Stimulated activated CD4-positive, alpha-beta T cell treated with anti-CD3 and anti-CD28 coated beads, TNF-alpha, amount 100 ng/mL, for 1 hour (primary cell): ENCODE measurements around the gene BMP5.

Source experiments
- DNase-seq, 3 donors: peaks; one replicate each; pipeline ENCODE4 v3.0.0-alpha.2; 2020; ENCODE audit warnings: low read depth in 3 of 3, low spot score in 1 of 3

The BMP5 gene

DNA sequence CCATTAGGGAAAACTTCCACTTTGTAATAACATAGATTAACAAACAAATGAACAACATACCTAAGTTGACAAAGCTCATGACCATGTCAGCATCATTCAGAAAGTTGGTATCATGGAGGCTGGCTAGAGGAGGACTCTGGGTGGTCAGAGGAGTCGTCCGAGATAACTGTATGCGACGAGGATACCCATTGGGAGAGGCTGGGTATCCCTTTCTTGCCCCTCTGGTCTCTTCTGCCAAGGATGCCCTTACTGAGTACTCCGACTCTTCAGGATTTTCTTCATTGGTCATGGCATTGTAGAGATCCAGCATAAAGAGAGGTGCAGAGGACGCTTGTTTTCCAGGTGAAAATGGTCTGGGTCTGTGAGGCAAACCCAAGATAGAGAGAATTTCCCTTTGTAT lies 1.1 kb downstream of the BMP5 start:
- no peak for DNase-seq

DNA sequence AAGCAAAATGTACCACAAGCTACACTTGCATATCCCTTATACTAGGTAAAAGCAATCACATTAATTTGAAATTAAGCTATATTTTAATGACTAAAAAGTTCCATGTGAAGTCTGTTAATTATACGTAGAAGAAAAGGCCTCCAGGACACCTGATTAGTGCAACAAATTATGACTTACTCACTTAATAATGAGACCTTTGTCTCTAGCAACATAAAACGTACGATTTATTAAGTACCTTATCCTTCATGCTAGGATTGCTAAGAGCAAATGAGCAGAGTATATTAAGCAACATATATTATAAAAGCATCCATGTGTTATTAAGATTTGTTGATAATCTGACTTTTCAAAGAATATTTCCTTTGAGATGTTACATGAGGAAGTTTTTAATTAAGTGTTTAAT lies 2.5 kb downstream of the BMP5 start:
- no peak for DNase-seq

DNA sequence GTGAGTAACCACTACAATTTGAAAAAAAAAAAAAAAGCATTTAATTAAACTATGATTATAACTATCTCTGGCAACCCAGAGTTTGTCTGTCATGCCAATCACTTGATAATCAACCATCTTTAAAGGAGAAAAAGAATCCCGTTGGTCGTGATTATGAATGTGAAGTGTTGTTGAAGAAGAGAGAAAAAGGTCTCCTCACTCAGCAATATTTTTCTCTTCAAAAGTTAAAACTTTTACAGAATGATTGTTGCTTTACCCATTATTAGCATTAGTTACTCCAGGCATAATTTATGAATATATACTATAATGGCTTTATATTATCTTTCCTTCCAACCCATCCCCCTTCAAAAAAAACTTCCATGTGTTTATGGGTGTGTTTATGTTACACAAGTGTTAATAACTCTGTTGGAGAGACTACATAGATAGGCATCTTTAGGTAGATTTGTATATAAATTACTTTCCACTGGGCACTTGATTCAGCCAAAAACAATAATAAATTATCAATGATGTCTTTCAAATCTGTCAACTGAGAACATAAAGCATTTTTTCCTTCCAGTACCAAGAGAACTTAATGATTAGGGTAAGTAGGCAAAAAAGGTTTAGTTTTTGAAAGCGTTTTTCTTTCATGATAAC lies 5.1 kb downstream of the BMP5 start:
- DNase-seq, result no peak

DNA sequence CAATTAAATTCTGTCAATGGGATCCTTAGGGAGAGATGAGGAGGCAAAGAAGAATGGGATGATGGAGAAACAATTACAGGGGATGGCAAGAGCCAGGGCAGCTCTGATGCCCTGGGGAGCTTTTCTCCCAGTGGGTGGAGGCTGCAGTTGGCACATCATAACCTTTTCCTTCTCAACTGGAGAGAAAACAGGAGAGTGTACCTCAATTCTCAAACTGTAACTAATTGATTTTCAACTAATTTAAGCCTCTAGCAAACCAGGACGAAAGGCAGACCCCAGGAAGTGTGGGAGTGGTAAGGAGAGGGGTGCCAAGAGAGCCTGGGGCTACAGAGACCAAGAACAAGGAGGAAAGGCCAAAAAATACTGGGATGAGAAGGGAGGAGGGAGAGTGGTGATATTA lies 5.7 kb downstream of the BMP5 start:
- no peak for DNase-seq

DNA sequence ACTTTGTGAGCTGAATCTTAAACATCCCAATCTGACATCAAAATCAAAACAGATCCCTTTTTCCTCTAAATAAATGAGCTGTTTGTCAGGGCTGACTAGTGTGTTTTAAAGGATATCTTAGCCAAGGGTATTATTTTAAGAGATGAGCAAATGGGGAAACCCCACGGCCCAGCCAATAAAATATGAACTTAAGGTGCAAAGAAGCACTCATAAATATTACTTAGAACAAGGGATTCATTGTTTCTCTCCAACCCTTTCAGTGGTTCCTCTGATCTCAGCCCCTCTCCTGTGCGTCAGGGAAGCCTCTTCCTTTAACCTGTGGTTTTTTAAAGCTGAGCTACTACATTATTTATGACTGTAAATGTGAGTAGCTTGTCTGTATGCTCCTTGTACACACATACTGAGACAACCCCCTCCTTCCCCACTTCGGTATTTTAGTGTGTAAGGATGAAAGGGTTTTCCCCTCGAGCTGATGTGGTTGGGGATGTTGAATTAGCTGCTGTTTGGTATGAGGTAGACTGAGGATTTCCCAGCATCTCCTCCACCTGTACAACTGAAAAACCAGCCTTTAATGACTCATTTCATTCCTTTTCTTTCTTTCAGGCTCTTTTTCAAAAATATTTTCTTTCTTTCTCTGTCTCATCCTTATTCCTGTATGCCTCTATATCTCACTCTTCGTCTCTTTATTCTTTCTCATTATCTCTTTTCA lies 6.5 kb downstream of the BMP5 start:
- DNase-seq, result no peak

DNA sequence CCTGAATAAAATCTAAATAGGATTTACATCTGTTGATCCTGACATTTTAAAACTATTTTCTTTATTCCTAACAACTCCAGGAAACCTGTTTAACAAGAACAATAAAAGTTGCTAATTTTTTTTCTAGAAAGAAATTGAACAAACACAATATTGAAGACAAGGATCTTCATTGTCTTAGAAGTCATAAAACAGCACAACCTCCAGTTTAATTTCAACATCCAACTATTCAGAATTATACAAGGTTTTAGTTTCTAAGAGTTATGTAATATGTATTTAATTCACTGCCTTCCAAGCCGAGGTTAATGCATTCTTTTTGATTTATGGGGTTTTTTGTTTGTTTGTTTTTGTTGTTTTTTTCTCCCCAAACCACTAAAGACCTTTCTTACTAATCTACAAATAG lies 7.2 kb downstream of the BMP5 start:
- no peak for DNase-seq

DNA sequence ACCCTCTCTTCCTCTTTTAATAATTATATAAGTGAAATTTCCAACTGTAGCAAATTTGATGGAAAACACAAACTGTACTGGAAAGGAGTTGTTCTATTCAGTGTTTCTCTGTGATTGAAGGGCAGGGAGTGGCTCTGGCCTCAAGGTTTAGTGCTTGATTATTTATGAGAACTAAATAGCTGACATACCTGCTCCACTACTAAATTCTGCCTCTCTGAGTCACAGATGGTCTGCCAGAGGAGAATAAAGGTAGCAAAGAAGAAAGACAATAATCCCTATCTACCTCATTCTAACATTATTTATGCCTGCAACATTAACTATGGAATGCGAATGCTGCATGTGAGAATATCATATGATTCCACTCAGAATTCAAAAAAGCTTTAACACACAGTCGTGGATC lies 9.3 kb downstream of the BMP5 start:
- DNase-seq, result no peak

DNA sequence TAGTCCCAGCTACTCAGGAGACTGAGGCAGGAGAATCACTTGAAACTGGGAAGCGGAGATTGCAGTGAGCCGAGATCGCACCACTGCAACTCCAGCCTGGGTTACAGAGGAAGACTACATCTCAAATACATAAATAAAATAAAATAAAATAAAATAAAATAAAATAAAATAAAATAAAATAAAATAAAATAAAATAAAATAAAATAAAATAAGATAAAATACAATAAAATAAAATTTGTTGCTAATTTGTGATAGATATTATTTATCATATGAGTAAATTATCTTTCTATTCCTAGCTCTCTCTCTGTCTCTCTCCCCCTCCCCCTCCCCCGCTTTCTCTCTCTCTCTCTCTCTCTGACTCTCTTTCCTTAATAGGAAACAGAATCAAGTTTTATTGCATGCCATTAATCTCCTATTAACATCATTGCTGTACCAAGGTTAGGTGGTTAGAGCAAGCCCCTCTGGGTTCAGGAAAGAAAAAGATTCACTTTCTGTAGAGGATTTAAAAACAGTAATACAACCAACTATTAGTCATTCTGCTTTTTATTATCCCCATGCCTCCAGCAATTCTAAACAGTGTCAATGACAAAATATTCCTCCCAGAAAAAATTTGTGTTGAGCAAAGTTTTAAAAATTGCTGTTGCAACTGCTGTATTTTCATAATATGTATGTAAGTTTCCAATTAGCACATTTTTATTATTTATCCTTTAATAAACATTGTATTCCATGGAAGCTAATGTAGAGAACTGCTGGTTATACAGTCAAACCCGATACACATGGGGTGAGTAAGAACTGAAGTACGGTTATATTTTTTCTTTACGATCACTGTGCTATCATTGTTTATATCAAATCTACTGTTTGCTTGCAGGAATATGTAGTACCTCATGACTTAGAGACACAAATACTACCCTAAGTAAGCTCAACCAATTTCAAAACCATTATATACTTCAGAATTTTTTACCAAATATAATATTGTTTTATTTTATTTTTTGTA lies 22.1 kb downstream of the BMP5 start:
- no peak for DNase-seq

DNA sequence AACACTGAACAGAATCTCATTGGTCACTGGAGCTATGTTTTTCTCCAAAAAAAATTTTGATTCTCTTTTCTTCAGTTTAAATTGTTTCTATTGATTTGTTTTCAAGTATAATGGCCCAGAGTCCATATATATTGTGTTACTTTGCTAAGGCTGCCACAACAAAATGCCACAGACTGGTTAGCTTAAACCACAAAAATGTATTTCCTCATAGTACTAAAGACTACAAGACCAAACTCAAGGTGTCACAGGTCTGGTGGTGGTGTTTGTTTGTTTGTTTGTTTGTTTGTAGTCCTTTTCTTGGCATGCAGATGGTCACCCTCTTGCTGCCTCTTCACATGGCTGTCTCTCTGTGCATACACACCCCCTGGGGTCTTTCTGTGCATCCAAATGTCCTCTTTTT lies 34.0 kb downstream of the BMP5 start:
- DNase-seq, result no peak

DNA sequence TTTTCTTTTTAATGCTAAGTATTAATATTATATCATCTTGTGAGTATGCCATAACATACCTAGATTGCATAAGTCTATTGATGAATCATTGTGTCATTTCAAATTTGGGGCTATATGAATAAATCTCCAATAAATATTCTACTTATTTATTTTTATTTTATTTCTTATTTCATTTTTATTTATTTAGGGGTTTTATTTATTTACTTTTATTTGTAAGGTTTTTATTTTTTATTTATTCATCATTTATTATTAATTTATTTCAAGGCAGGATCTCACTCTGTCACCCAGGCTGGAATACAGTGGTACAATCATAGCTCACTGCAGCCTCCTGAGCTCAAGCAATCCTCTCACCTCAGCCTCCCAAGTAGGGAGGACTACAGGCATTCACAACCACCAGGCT lies 36.3 kb downstream of the BMP5 start:
- DNase-seq, result no peak

DNA sequence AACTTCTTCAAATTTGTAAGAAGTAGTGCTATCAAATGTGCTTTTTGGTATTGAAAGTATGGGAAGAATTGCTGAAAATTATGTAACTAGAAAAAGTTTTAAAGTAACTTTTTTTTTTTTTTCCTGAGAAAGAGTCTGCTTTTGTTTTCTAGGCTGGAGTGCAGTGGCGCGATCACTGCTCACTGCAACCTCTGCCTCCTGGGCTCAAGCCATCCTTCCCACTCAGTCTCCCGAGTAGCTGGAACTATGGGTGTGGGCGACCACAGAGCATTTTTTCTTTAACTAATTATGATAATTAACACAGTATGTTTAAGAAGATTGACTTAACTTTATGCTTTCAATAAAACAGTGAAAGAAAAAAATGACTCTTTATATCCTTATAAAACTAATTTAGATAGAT lies 38.4 kb downstream of the BMP5 start:
- no peak for DNase-seq

DNA sequence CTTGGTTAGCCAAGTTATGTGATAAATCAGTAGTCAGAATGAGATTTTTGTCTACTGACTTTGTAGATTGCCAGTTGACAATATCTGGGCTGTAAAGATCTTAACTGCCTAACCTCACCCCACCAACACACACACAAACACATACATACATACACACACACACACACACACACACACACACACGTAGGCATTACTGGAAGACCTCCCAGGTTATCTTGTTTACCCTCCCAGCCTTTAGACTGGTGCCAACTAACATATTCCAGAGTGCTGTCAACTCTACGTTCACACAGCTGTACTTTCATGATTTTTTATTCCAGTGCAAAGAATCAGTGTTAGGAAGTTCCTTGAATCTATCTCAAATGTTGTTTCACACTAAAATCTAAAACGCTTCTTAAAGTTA lies 38.9 kb downstream of the BMP5 start:
- no peak for DNase-seq

DNA sequence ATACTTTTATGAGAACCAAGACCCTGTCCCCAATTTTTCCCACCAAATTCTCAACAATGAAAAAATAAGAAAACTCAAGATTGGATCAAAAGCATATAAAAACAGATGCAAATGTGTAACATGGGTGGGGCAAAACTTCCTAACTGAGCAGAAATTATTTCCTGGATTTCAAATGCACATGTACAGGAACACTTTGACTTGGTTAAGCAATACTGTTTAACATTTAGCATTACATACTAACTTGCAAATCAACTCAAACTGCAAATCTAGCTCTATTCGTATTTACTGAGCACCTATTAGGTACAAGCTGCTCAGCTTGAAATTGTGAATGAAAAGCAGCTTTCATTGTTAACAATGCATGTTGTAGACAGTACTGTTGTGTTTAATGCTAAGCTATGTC lies 40.2 kb downstream of the BMP5 start:
- no peak for DNase-seq

DNA sequence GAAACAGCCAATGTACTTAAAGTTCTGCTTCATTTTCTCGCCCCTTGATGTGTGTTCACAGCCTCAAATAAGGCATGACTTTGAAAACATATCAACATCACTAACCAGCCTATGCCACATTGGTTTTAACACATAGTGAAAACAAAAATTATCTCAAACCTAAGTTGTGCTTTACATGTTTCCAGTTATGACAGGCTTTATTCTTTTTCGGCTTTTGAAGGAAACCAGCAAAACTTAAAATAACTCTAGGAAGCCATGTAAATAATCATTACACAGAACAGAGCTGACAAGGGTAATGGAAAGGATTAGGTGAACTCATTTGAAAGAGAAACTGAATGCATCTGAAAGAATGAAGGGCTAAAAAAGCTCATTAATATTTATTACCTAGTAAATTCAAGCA lies 42.1 kb downstream of the BMP5 start:
- no peak for DNase-seq

DNA sequence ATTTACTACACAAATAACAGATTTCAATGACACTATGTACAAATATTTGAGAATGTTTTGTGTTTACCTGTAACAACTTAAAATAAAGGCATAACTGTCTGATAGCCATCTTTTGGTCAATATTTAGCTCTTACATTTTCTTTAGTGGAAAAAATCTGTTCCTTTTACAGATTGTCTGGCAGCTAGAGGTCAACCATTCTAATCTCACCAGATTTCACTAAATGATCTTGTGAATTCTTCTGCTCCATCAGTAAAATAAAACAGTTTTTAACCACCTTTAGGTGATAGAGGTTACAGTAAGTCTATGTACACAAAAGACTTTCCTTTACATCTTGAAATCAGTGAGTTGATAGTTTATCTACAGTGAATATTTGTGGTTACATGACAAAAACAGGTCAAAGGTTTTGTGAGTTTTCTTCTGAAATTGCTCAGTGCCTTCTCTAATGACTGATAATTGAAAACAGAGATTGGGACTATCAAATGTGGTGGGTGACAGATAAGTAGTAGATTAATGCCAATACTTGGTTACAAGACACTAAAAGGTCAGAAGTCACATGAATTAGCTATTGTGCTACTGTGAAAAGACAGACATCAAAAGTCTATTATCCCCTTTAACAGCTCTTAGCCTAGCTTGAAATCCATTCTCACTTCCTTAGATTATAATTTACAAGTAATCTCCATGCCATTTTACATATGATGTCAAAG lies 47.4 kb downstream of the BMP5 start:
- no peak for DNase-seq

DNA sequence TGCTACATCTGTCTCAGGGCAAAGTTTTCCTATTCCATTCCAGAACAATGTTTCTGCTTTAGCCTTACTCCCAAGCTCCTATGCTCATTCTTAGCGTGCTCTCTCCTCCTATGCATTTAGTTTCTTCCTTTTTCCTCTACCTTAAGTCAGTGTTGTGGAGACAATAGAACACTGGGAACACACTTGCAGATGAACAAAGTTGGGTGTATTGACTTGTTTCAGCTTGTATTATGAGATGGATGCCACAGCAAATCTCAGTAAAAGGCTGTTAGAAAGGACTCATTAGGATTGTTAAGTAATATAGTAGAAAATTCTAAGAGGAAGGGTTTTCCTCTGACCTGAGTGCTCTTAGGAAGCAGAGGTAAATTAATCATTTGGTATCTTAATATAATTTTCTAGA lies 48.4 kb downstream of the BMP5 start:
- DNase-seq, result no peak

DNA sequence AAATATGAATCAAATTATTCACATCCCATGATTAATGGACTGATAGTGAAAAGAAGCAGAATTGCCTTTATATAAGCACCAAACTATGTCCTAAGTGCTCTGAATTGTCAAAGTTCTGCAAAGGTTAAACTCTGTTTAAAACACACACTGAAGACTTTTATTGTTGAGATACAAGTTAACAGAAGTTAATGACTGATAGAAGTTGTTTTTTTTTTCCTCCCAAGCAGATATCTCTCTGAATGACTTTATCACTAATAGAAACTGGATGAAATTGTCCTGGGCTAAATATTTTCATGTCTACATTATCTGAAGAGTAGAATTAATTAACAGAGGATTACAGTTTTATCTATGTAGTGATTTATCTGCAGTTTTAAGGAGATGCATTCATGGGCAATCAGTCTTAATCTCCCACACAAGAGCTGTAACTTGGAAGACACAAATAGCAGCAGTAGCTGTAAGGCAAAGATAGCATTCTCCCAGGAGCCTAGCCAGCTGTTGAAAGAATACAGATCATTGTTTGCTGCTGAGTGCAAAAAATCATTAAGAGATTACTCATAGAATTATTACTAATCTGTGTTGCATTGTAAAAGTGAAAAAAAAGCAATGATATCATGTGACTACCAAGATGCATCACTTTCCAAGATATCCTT lies 49.9 kb downstream of the BMP5 start:
- no peak for DNase-seq

DNA sequence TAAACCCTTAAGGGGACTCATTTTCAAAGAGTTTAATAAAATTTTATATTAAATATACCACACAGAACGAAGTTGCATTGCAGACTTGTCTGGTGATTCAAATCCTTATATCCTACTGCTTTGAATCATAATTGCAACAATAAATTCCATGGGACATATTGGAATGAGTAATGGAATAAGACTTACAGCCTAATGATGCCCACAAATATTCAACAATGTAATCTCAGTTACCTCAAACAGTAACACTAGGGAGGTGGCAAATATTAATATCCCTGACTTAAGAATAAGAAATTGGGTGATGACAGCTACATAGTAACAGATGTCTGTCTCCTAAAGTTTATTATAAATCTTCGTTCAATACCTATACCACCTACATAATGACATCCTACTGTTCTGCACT lies 52.6 kb downstream of the BMP5 start:
- no peak for DNase-seq

DNA sequence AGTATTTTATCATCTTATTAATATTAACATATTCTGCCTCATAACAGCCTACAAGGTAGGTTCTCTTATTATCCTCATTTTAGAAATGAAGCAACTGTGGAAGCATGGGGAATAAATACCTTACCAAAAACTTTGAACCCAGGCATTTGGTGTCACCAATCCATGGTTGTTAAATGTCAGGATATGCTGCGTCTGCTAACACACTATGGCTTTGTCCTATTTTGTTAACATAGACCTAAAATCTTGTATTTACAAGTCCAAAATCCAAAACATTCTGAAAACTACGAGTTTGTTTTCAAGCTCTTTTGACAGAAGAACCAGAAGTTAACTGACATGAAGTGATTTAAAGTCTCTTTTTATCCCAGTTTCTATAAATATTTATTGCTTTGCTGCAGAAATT lies 53.4 kb downstream of the BMP5 start:
- no peak for DNase-seq

DNA sequence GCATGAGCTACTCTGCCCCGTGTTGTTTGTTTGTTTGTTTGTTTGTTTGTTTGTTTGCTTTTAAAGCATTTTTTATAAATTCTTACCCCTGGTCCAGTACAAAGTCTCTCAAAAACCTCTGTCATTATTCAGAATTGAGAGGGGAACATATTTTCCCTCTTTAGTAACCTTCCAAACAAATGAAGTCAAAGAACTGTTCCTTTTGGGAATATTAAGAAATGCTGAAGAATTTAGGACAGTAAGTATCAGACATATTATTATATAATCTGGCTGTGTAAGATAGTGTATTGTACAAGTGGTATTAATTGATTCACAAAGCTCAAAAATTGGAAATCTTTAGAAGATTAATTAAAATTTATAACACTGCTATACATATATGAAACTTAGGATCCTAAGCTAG lies 54.7 kb downstream of the BMP5 start:
- no peak for DNase-seq

DNA sequence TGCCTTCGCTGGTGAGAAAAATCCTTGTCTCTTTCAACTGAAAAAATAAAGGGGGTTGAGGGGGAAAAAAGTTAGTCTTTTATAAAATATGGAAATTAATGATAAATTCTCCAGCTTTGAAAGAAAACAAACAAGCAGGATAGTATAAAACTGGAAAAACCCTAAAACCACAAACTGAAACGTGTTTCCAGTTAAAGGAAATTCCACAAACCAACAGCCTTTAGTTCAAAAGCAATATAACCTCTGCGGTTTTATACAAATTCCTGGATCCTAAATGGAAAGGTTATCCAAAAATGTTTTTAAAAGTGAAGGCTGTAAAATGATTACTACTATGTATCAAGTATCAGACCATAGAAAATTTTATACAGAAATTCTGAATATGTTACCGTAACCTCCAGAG lies 55.6 kb downstream of the BMP5 start:
- DNase-seq, result no peak
